ENCODE results near the gene APBA2.

DNA sequence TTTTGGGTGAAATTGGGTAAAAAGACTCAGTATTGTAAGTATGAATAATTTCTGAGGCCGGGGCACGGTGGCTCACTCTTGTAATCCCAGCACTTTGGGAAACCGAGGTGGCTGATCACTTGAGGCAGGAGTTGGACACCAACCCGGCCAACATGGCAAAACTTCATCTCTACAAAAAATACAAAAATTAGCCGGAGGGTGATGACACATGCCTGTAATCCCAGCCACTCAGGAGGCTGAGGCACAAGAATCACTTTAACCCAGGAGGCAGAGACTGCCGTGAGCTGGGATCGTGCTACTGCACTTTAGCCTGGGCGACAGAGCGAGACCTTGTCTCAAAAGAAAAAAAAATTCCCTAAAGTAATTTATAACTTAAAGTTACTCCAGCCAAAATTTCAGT is 162.2 kb downstream of the APBA2 start:
- TF ChIP-seq, protein P1, sequence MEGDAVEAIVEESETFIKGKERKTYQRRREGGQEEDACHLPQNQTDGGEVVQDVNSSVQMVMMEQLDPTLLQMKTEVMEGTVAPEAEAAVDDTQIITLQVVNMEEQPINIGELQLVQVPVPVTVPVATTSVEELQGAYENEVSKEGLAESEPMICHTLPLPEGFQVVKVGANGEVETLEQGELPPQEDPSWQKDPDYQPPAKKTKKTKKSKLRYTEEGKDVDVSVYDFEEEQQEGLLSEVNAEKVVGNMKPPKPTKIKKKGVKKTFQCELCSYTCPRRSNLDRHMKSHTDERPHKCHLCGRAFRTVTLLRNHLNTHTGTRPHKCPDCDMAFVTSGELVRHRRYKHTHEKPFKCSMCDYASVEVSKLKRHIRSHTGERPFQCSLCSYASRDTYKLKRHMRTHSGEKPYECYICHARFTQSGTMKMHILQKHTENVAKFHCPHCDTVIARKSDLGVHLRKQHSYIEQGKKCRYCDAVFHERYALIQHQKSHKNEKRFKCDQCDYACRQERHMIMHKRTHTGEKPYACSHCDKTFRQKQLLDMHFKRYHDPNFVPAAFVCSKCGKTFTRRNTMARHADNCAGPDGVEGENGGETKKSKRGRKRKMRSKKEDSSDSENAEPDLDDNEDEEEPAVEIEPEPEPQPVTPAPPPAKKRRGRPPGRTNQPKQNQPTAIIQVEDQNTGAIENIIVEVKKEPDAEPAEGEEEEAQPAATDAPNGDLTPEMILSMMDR (IDR thresholded peaks at IDR 0.05) = no peak
- no peak for TF ChIP-seq EZH2phosphoT487 (IDR thresholded peaks at IDR 0.05)
